GM23248 (cell line): ENCODE measurements around the gene WIZ. TPM values are rescaled to one million over a fixed set of nuclear protein-coding genes. Genes with fewer than 3 reads are reported as not detected.

Experiments
- DNase-seq: peaks from one replicate; pipeline ENCODE4 v3.0.0-alpha.2; 2015
- H2AFZ ChIP-seq: fragments of 200-600 bp; sonication (generic); 2 replicates; pipeline ENCODE4 v1.6.1; 2016; ENCODE audit warnings: antibody characterized with exemption
- H3F3A ChIP-seq: fragments of 200-600 bp; sonication (generic); 2 replicates; pipeline ENCODE4 v1.6.1; 2016; ENCODE audit warnings: mild to moderate bottlenecking, antibody characterized with exemption, mixed run types; ENCODE audit not compliant: insufficient read depth
- H3K27ac ChIP-seq: fragments of 200-600 bp; sonication (generic); 2 replicates; pipeline ENCODE4 v1.5.1; 2016; ENCODE audit warnings: mild to moderate bottlenecking
- H3K27me3 ChIP-seq: fragments of 200-600 bp; sonication (generic); replicated peaks from 2 replicates; pipeline ENCODE4 v1.6.1; 2016; ENCODE audit warnings: mild to moderate bottlenecking; ENCODE audit not compliant: insufficient read depth
- H3K36me3 ChIP-seq: fragments of 200-600 bp; sonication (generic); 2 replicates; pipeline ENCODE4 v1.6.1; 2016; ENCODE audit warnings: low read depth, mild to moderate bottlenecking
- H3K4me1 ChIP-seq: fragments of 200-600 bp; sonication (generic); 2 replicates; pipeline ENCODE4 v1.6.1; 2016; ENCODE audit warnings: mild to moderate bottlenecking; ENCODE audit not compliant: insufficient read depth
- H3K4me2 ChIP-seq: fragments of 200-600 bp; sonication (generic); one replicate; pipeline ENCODE4 v1.6.1; 2016; ENCODE audit warnings: mild to moderate bottlenecking; ENCODE audit not compliant: unreplicated experiment
- H3K4me3 ChIP-seq: fragments of 200-600 bp; sonication (generic); 2 replicates; pipeline ENCODE4 v1.5.1; 2016; ENCODE audit warnings: mild to moderate bottlenecking
- H3K79me2 ChIP-seq: fragments of 200-600 bp; sonication (generic); 2 replicates; pipeline ENCODE4 v1.6.1; 2016; ENCODE audit warnings: mild to moderate bottlenecking; ENCODE audit not compliant: insufficient read depth
- H3K9ac ChIP-seq: fragments of 200-600 bp; sonication (generic); 2 replicates; pipeline ENCODE4 v1.6.1; 2016; ENCODE audit warnings: mild to moderate bottlenecking
- H3K9me2 ChIP-seq: fragments of 200-600 bp; sonication (generic); 2 replicates; pipeline ENCODE4 v1.6.1; 2016; ENCODE audit warnings: mixed run types, mild to moderate bottlenecking, moderate library complexity; ENCODE audit not compliant: insufficient read depth
- H3K9me3 ChIP-seq: fragments of 200-600 bp; sonication (generic); one replicate; pipeline ENCODE4 v1.6.1; 2017; ENCODE audit warnings: low read depth
- H4K20me1 ChIP-seq: fragments of 200-600 bp; sonication (generic); 2 replicates; pipeline ENCODE4 v1.6.0; 2016; ENCODE audit not compliant: insufficient read depth
- EZH2 ChIP-seq: fragments of 200-600 bp; sonication (generic); IDR thresholded peaks from 2 replicates; pipeline ENCODE4 v1.6.1; 2018; ENCODE audit warnings: antibody characterized with exemption, mild to moderate bottlenecking; ENCODE audit not compliant: insufficient read depth, poor library complexity, severe bottlenecking
- EZH2phosphoT487 ChIP-seq: fragments of 200-600 bp; sonication (generic); IDR thresholded peaks from 2 replicates; pipeline ENCODE4 v1.6.1; 2018; ENCODE audit warnings: antibody characterized with exemption, moderate library complexity, mild to moderate bottlenecking, low read depth; ENCODE audit not compliant: insufficient read depth
- WGBS, 2 experiments: methylation state at CpG; one replicate each; pipeline ENCODE4 v1.1.6; 2015 to 2017; ENCODE audit warnings: low lambda C conversion rate in 2 of 2, low coverage in 1 of 2; ENCODE audit errors: missing lambda C conversion rate in 2 of 2; 5-methylcytosine and 5-hydroxymethylcytosine counted together
- in situ Hi-C: fragments of 300-500 bp; cut with MboI; formaldehyde crosslinking; loops from 2 replicates; pipeline ENCODE4 v1.15.0; 2020
- polyA plus RNA-seq: library from polyadenylated mRNA; unstranded; fragments of >200 nt; fragmentation: Nextera tagmentation; extraction: Ambion mirVana; gene quantifications from 2 replicates; pipeline ENCODE4 v1.2.1, GENCODE V29; 2016
- total RNA-seq: library from RNA; depleted of rRNA; stranded (reverse); fragments of >200 nt; shearing (Covaris generic); gene quantifications from 2 replicates; pipeline ENCODE4 v1.2.3, GENCODE V29; 2014

Gene WIZ
- total and polyA plus RNA-seq, 2 experiments from 2014 or later, result 6.1 to 22.0 TPM

DNA sequence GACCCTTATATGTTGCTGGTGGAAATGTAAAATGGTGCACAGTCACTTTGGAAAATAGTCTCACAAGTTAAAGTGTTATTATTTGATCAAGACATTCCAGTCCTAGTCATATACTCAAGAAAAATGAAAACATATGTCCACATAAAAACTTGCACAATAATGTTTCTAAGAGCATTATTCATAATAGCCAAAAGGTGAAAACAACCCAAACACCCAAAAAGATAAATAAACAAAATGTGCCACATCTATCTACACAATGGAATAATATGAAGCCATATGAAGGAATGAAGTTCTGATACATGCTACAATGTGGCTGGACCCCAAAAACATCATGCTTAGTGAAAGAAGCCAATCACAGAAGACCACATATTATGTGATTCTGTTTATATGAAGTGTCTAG lies 55.8 kb downstream of the WIZ start:
- Histone ChIP-seq H3K27ac (peak overlapping the region; percentile 50), H2AFZ (no peak overlapping the region), H3K79me2 (peaks cover 59% of the 10 kb centered on the region), H3F3A (peaks cover 27% of the 10 kb centered on the region), H3K4me3 (no peak overlapping the region), H3K9me3 (no peaks in the 10 kb centered on the region), H3K4me2 (no peak overlapping the region), H3K36me3 (peaks cover 18% of the 10 kb centered on the region), H3K9me2 (no peaks in the 10 kb centered on the region), H3K9ac (no peak overlapping the region), H3K27me3 (no peaks in the 10 kb centered on the region), H4K20me1 (no peaks in the 10 kb centered on the region; the same call in 1 of the 2 replicates), H3K4me1 (peaks cover 8% of the 10 kb centered on the region)
- peak; percentile 57 for DNase-seq
- in situ Hi-C loops, result no loop called here
- no peak for TF ChIP-seq EZH2
- 0 out of 2 replicates have a peak, but pooled peaks have one; percentile 35 for TF ChIP-seq EZH2phosphoT487

DNA sequence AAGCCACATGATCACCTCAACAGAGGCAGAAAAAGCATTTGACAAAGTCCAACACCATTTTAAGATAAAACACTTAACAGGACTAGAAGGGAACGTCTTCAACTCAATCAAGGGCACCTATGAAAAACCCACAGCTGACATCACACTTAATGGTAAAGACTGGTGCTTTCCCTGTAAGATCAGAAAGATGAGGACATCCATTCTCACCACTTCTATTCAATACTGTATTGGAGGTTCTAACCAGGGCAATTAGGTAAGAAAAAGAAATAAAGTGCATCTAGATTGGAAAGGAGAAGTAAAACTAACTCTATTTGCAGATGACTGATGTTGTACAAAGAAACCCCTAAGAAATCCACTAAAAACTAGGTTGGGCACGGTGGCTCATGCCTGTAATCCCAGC lies 58.9 kb downstream of the WIZ start:
- Histone ChIP-seq H3K9ac (no peak overlapping the region), H3K36me3 (peaks cover 3% of the 10 kb centered on the region; the same call in 1 of the 2 replicates), H3K9me3 (no peaks in the 10 kb centered on the region), H3K4me2 (no peak overlapping the region), H3K4me1 (peaks cover 8% of the 10 kb centered on the region), H3K27me3 (no peaks in the 10 kb centered on the region), H3K9me2 (no peaks in the 10 kb centered on the region), H3F3A (peaks cover 27% of the 10 kb centered on the region), H3K27ac (no peak overlapping the region), H4K20me1 (no peaks in the 10 kb centered on the region; the same call in 1 of the 2 replicates), H3K4me3 (no peak overlapping the region), H3K79me2 (peaks cover 77% of the 10 kb centered on the region), H2AFZ (no peak overlapping the region)
- in situ Hi-C loops, result no loop called here
- WGBS, 2 experiments, result 94 to 97% methylated on average over 2 of the region's 2 CpGs
- TF ChIP-seq EZH2 (no peak), EZH2phosphoT487 (no peak)
- no peak for DNase-seq

DNA sequence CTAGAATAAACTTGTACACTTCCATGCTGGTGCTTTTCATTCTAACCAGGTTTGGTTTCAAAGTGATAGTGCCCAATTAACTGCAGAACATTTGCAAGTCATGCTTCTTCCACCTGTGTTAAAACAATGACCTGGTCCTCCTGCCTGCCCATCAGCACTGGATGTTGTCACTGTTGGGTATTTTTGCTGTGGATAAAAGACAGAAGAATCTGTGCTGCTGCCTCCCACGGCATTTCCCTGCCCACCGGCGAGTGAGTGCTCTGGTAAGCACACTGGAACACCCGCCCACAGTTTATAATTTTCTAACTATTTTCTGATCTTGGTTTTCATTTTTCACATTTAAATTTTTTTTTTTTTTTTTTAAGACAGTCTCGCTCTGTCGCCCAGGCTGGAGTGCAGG lies 67.9 kb downstream of the WIZ start:
- Histone ChIP-seq H4K20me1 (no peaks in the 10 kb centered on the region), H3K27ac (no peak overlapping the region), H3F3A (peaks cover 47% of the 10 kb centered on the region), H3K9me3 (no peaks in the 10 kb centered on the region), H3K79me2 (peaks cover 61% of the 10 kb centered on the region), H3K36me3 (no peaks in the 10 kb centered on the region; the same call in 1 of the 2 replicates), H3K9ac (no peak overlapping the region), H3K4me1 (peaks cover 10% of the 10 kb centered on the region), H3K9me2 (no peaks in the 10 kb centered on the region), H3K4me3 (no peak overlapping the region), H3K4me2 (no peak overlapping the region), H3K27me3 (no peaks in the 10 kb centered on the region), H2AFZ (no peak overlapping the region)
- TF ChIP-seq EZH2 (no peak), EZH2phosphoT487 (no peak)
- in situ Hi-C loops, result no loop called here
- no peak for DNase-seq
- WGBS, 2 experiments, result 79% methylated on average over 6 of the region's 6 CpGs

DNA sequence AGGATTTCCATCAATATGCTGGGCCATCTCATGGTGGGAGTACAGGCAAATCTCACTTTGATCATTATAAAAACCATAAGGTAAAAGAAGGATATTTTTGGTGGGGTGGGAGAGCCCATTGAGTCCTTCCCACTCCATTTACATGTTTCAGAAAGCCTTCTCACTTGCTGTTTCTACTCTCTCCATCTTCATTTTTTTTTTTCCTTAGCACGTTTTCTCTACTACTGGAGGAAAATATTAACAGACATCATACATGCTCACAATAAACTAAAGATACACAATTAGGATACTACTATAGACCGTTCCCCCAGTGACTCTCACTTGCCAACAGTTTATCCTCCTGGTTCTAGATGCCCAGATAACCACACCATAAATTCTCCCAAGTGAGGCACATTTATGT lies 68.3 kb downstream of the WIZ start:
- DNase-seq, result no peak
- Histone ChIP-seq H3K4me1 (peaks cover 14% of the 10 kb centered on the region), H3K9me3 (no peaks in the 10 kb centered on the region), H2AFZ (no peak overlapping the region), H3K27me3 (no peaks in the 10 kb centered on the region), H3F3A (peaks cover 47% of the 10 kb centered on the region), H3K27ac (no peak overlapping the region), H3K4me2 (no peak overlapping the region), H3K4me3 (no peak overlapping the region), H3K36me3 (no peaks in the 10 kb centered on the region; the same call in 1 of the 2 replicates), H3K9ac (peak overlapping the region; percentile 87; the same call in 1 of the 2 replicates), H3K79me2 (peaks cover 61% of the 10 kb centered on the region), H4K20me1 (no peaks in the 10 kb centered on the region), H3K9me2 (no peaks in the 10 kb centered on the region)
- 74 to 81% methylated on average over 2 of the region's 2 CpGs for WGBS, 2 experiments
- no peak for TF ChIP-seq EZH2phosphoT487
- TF ChIP-seq EZH2, result no peak
- in situ Hi-C loops, result no loop called here
